Left lung (tissue), 10 donors: ENCODE data around the gene ATP13A1. TPM values are rescaled to one million over a fixed set of nuclear protein-coding genes. Genes with fewer than 3 reads are reported as not detected.

Experiments
- ATAC-seq: fragments of 200-7000 bp; cut with Tn5 transposase; one replicate; pipeline ENCODE4 v1.9.1; 2020; ENCODE audit warnings: moderate library complexity
- DNase-seq, 4 donors: peaks; one replicate each; pipeline ENCODE4 v3.0.0-alpha.2; 2013 to 2020
- H3K27ac ChIP-seq, 2 donors: fragments of 200-600 bp; sonication (generic) in 1 of 2; one replicate each; pipeline versions ENCODE4 v1.5.0 to v1.8.0; 2020 to 2021
- H3K27me3 ChIP-seq, 2 donors: fragments of 200-600 bp; sonication (generic) in 1 of 2; one replicate each; pipeline versions ENCODE4 v1.5.0 to v1.8.0; 2020 to 2021
- H3K36me3 ChIP-seq, 2 donors: fragments of 200-600 bp; sonication (generic) in 1 of 2; one replicate each; pipeline versions ENCODE4 v1.5.0 to v1.8.0; 2020 to 2021
- H3K4me1 ChIP-seq, 2 donors: fragments of 200-600 bp; one replicate each; pipeline ENCODE4 v1.8.0; 2021
- H3K4me3 ChIP-seq, 2 donors: fragments of 200-600 bp; sonication (generic) in 1 of 2; one replicate each; pipeline versions ENCODE4 v1.5.0 to v1.8.0; 2020 to 2021; ENCODE audit warnings: mild to moderate bottlenecking in 1 of 2
- H3K9me3 ChIP-seq, 2 donors: fragments of 200-600 bp; sonication (generic) in 1 of 2; one replicate each; pipeline versions ENCODE4 v1.5.0 to v1.8.0; 2020 to 2021
- intact Hi-C, 2 donors: fragments of 100-400 bp; cut with DNase I; formaldehyde crosslinking; loops; one replicate each; pipeline versions ENCODE4 v1.11.2 to v1.14.2; 2022
- polyA plus RNA-seq, 6 donors: library from polyadenylated mRNA; unstranded; fragments of 120-200 nt; gene quantifications; one replicate each; pipeline ENCODE4 v1.2.1, GENCODE V29; 2013; ENCODE audit not compliant: insufficient read length in 6 of 6
- total RNA-seq, 2 donors: library from RNA; stranded (reverse); fragmentation: NEBNext Ultra II Directional; extraction: Animal tissue kit (Norgen Biotek cat#: 25700); gene quantifications; one replicate each; pipeline ENCODE4 v1.2.1, GENCODE V29; 2021
- TF ChIP-seq, protein P1 (sequence below), 2 donors: fragments of 200-600 bp; sonication (generic) in 1 of 2; IDR thresholded peaks; one replicate each; pipeline versions ENCODE4 v1.5.0 to v1.8.0; 2021; ENCODE audit warnings: antibody characterized with exemption in 2 of 2
- donor health status: DM: no; HTN: yes; CAD: no.
- donor health status: DM: no; HTN: no; CAD: no.

The ATP13A1 gene
- total and polyA plus RNA-seq, 8 donors: 39.3 to 74.8 (median 45.5) TPM

DNA sequence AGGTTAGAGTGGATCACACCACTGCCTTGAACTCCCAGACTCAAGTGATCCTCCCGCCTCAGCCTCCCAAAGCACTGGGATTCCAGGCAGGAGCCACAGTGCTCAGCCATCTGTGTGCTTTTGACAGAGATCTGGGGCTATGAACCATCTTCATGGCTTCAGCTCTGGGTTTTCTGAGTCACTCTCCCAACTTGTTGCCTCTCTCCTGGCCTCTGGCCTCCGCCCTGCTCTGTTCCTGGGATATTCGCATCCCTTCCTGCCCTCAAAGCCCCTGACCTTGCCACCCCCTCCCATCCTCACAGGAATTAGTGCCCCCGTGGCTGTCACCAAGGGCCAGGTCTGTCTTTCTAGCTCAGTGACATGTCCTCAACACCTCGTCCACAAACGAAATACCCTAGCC is 14.3 kb downstream of the ATP13A1 start:
- no peak overlapping the region for H3K4me3 ChIP-seq
- no peaks in the 10 kb centered on the region for H3K4me1 ChIP-seq
- H3K27ac ChIP-seq: no peak overlapping the region
- DNase-seq (peak in 1 of 4 donors; percentile 22), ATAC-seq (no peak)
- TF ChIP-seq, protein P1, sequence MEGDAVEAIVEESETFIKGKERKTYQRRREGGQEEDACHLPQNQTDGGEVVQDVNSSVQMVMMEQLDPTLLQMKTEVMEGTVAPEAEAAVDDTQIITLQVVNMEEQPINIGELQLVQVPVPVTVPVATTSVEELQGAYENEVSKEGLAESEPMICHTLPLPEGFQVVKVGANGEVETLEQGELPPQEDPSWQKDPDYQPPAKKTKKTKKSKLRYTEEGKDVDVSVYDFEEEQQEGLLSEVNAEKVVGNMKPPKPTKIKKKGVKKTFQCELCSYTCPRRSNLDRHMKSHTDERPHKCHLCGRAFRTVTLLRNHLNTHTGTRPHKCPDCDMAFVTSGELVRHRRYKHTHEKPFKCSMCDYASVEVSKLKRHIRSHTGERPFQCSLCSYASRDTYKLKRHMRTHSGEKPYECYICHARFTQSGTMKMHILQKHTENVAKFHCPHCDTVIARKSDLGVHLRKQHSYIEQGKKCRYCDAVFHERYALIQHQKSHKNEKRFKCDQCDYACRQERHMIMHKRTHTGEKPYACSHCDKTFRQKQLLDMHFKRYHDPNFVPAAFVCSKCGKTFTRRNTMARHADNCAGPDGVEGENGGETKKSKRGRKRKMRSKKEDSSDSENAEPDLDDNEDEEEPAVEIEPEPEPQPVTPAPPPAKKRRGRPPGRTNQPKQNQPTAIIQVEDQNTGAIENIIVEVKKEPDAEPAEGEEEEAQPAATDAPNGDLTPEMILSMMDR (IDR thresholded peaks at IDR 0.05): no peak
- H3K27me3 ChIP-seq: no peaks in the 10 kb centered on the region
- peaks cover 0 to 100% of the 10 kb centered on the region in 2 donors for H3K36me3 ChIP-seq
- H3K9me3 ChIP-seq: no peaks in the 10 kb centered on the region
- intact Hi-C loops: loop anchor here in 1 of 2 donors (5.0 kb wide), 1 partner anchor 117 kb away; no protein-coding TSS in a partner anchor

DNA sequence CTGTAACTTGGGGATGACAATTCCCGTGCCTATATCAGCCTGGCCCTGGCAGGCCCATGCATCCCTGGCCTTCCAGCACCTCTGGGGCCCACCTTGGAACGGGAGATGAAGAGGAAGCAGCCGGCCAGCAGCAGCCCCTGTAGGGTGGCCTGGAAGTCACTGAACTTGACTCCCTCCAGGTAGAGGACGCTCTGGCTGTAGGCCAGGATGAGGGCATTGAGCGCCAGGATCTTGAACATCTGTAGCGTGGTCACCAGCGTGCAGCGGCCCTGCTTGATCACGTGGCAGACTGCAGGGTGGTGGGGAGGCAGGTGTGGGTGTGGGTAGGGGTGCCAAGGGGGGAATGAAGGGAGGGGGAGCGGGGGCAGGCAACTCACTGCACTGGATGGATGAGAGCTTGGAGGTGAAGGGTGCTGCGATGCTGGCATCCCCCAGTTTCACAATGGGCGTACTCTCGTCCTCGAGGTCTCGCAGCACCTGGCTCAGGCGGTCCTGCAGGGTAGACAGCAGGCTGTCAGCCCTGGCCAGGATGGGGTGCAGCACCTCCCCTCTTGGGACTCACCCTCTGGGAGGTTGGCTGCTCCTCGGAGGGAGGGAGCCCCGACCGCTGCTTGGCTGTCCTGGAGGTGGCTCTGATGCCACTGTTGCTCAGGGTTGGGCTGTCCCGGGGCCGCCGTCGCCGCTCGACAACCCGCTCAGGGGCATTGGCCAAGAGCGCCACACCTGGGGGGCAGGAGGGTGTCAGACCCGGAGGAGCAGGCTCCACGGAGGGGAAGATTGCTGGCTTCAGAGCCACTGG is 16.2 kb downstream of the ATP13A1 start:
- no peaks in the 10 kb centered on the region for H3K27me3 ChIP-seq
- intact Hi-C loops: loop anchor here in 1 of 2 donors (5.0 kb wide), 1 partner anchor 115 kb away; no protein-coding TSS in a partner anchor
- no peak overlapping the region for H3K27ac ChIP-seq
- TF ChIP-seq, protein P1 (IDR thresholded peaks at IDR 0.05): no peak
- H3K36me3 ChIP-seq: peaks cover 0 to 81% of the 10 kb centered on the region in 2 donors
- DNase-seq (peak in 1 of 4 donors; percentile 77), ATAC-seq (no peak)
- H3K4me3 ChIP-seq: no peak overlapping the region
- H3K9me3 ChIP-seq: no peaks in the 10 kb centered on the region
- H3K4me1 ChIP-seq: peaks cover 0 to 10% of the 10 kb centered on the region in 2 donors

DNA sequence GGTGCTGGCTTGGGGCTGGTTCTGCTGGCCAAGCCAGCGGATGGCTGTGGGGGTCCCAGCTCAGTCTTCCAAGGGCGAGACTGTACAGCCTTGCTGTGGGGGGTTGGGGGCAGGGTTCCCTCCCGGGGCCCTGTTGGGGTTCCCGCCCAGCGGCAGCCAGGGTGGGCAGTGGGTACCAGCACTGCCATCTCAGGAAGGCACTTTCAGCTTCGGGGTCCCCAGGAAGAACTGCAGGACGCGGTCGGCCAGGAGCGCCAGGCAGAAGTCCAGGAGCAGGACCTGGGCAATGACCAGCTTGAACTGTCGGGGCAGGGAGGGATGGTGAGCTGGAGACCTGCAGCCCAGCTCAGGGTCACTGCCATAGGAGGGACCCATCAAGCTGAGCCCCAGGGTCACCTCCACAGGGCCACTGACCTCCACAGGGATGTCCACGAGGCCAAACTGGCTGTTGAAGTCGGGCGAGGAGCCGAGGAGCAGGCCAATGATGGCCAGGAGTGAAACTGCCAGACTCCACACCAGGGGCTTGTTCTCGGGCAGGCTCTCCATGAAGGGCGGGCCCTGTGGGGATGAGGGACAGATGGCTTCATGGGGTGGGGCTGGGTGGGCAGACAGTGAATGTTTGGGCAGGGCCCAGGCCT is 18.1 kb downstream of the ATP13A1 start:
- ATAC-seq (no peak), DNase-seq (peak in 1 of 4 donors; percentile 61)
- Histone ChIP-seq H3K27me3 (no peaks in the 10 kb centered on the region), H3K4me3 (no peak overlapping the region), H3K9me3 (no peaks in the 10 kb centered on the region), H3K27ac (no peak overlapping the region), H3K4me1 (peaks cover 0 to 26% of the 10 kb centered on the region in 2 donors), H3K36me3 (peaks cover 0 to 76% of the 10 kb centered on the region in 2 donors)
- TF ChIP-seq, protein P1 (IDR thresholded peaks at IDR 0.05): no peak
- intact Hi-C loops: loop anchor here in 1 of 2 donors (5.0 kb wide), 1 partner anchor 113 kb away; no protein-coding TSS in a partner anchor

DNA sequence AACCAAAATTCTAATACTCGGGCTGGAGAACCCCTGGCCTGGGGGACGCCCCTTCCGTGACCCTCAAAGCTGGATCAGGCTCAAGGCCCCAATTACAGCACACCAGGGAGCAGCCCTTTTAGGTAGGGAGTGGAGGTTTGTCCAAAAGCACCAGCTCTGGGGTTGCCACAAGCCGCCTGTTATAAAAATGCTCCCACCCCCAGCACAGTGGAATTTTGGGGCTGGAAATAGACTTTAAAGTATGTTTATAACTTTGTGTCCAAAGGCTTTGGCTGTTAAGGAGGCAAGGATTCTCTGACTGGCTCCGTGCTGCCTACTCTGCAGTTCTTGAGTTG is 19.5 kb downstream of the ATP13A1 start:
- TF ChIP-seq, protein P1 (IDR thresholded peaks at IDR 0.05): peak; percentile 45 to 81
- peaks cover 0 to 76% of the 10 kb centered on the region in 2 donors for H3K36me3 ChIP-seq

More for the DNA sequence above, 19.5 kb downstream of the ATP13A1 start:
- intact Hi-C loops: no loop called here
- Histone ChIP-seq H3K4me3 (peak overlapping the region; percentile 83 to 91), H3K27ac (peak overlapping the region; percentile 79 to 92), H3K27me3 (no peaks in the 10 kb centered on the region), H3K9me3 (no peaks in the 10 kb centered on the region), H3K4me1 (peaks cover 0 to 35% of the 10 kb centered on the region in 2 donors)
- ATAC-seq: no peak
- DNase-seq: no peak
